Naive B cell (primary cell): Measurements from ENCODE around the gene MR1. TPM values are rescaled to one million over a fixed set of nuclear protein-coding genes. Genes with fewer than 3 reads are reported as not detected.

ENCODE experiments used
- ATAC-seq, 2 donors: fragments of 150-1000 bp; cut with Tn5 transposase; 2 replicates each; pipeline ENCODE4 v1.10.0; 2021; ENCODE audit warnings: low read depth in 2 of 2, mild to moderate bottlenecking in 2 of 2, moderate library complexity in 2 of 2
- DNase-seq: peaks from one replicate; pipeline ENCODE4 v3.0.0; 2022
- H3K27ac Mint-ChIP-seq, 6 donors: one replicate each; pipeline ENCODE4 v1.8.0; 2020 to 2022; ENCODE audit warnings: mild to moderate bottlenecking in 6 of 6, mixed read lengths in 6 of 6, moderate library complexity in 5 of 6, inconsistent platforms in 2 of 6
- H3K27me3 Mint-ChIP-seq, 3 donors: one replicate each; pipeline ENCODE4 v1.8.0; 2021 to 2022; ENCODE audit warnings: mixed read lengths in 3 of 3, mild to moderate bottlenecking in 1 of 3
- H3K36me3 Mint-ChIP-seq, 2 donors: one replicate each; pipeline ENCODE4 v1.8.0; 2020 to 2022; ENCODE audit warnings: mixed read lengths in 2 of 2, inconsistent platforms in 1 of 2, mild to moderate bottlenecking in 1 of 2
- H3K4me1 Mint-ChIP-seq, 3 donors: one replicate each; pipeline ENCODE4 v1.8.0; 2020 to 2022; ENCODE audit warnings: mixed read lengths in 3 of 3, inconsistent platforms in 1 of 3, mild to moderate bottlenecking in 1 of 3, moderate library complexity in 1 of 3
- H3K4me3 Mint-ChIP-seq, 8 donors: one replicate each; pipeline ENCODE4 v1.8.0; 2020 to 2022; ENCODE audit warnings: mild to moderate bottlenecking in 8 of 8, mixed read lengths in 8 of 8, moderate library complexity in 8 of 8, inconsistent platforms in 2 of 8
- H3K9me3 Mint-ChIP-seq, 7 donors: one replicate each; pipeline ENCODE4 v1.8.0; 2020 to 2022; ENCODE audit warnings: mixed read lengths in 7 of 7, mild to moderate bottlenecking in 5 of 7, inconsistent platforms in 2 of 7, moderate library complexity in 1 of 7
- polyA plus RNA-seq, 6 donors: library from polyadenylated mRNA; unstranded; fragments of 300-500 nt; fragmentation: Illumina TruSeq; gene quantifications; one replicate each; pipeline ENCODE4 v1.2.3, GENCODE V29; 2021; ENCODE audit warnings: low read depth in 6 of 6

Gene MR1
- polyA plus RNA-seq, 6 donors from 2014 or later, result 23.1 to 41.5 (median 33.4) TPM

- Mint-ChIP-seq H3K27ac (no peak overlapping the region), H3K4me3 (no peak overlapping the region), H3K9me3 (peaks cover 0 to 1% (median 0%) of the 10 kb centered on the region in 7 donors), H3K4me1 (peaks cover 10 to 27% (median 14%) of the 10 kb centered on the region in 3 donors), H3K27me3 (peaks cover 9 to 22% (median 14%) of the 10 kb centered on the region in 3 donors), H3K36me3 (peaks cover 0 to 5% of the 10 kb centered on the region in 2 donors)
- DNase-seq (no peak), ATAC-seq (no peak)
These were observed 47.6 kb downstream of the MR1 start for GRCh38 chr1:181081395-181081794.

- Mint-ChIP-seq H3K27me3 (no peaks in the 10 kb centered on the region), H3K4me3 (peak overlapping the region in 1 of 8 donors; percentile 31), H3K4me1 (peaks cover 21 to 39% (median 31%) of the 10 kb centered on the region in 3 donors), H3K27ac (peak overlapping the region in 1 of 6 donors; percentile 30), H3K36me3 (no peaks in the 10 kb centered on the region), H3K9me3 (no peaks in the 10 kb centered on the region)
- ATAC-seq, result peak; percentile 57 to 59
- DNase-seq, result peak; percentile 69
These were observed 50.2 kb downstream of the MR1 start for GRCh38 chr1:181083842-181084605.

- Mint-ChIP-seq H3K4me3 (peak overlapping the region in 1 of 8 donors; percentile 31), H3K27me3 (no peaks in the 10 kb centered on the region), H3K27ac (peak overlapping the region in 1 of 6 donors; percentile 30), H3K4me1 (peaks cover 23 to 39% (median 31%) of the 10 kb centered on the region in 3 donors), H3K9me3 (no peaks in the 10 kb centered on the region), H3K36me3 (peaks cover 0 to 4% of the 10 kb centered on the region in 2 donors)
- no peak for DNase-seq
- ATAC-seq, result no peak
These were observed 50.8 kb downstream of the MR1 start for GRCh38 chr1:181084606-181084969.

GRCh38 chr1:181086091-181086490, 52.3 kb downstream of the MR1 start:
- Mint-ChIP-seq H3K27ac (peak overlapping the region in 2 of 6 donors; percentile 45 to 65), H3K4me3 (no peak overlapping the region), H3K4me1 (peaks cover 28 to 34% (median 34%) of the 10 kb centered on the region in 3 donors), H3K9me3 (no peaks in the 10 kb centered on the region), H3K27me3 (no peaks in the 10 kb centered on the region), H3K36me3 (peaks cover 0 to 12% of the 10 kb centered on the region in 2 donors)
- no peak for DNase-seq
- ATAC-seq, result no peak

GRCh38 chr1:181086926-181087325, 53.1 kb downstream of the MR1 start:
- Mint-ChIP-seq H3K36me3 (peaks cover 0 to 17% of the 10 kb centered on the region in 2 donors), H3K4me1 (peaks cover 35 to 42% (median 42%) of the 10 kb centered on the region in 3 donors), H3K27me3 (no peaks in the 10 kb centered on the region), H3K4me3 (peak overlapping the region in 6 of 8 donors; percentile 91 to 99 (median 99)), H3K9me3 (no peaks in the 10 kb centered on the region), H3K27ac (peak overlapping the region; percentile 91 to 99 (median 99))
- no peak for DNase-seq
- no peak for ATAC-seq

GRCh38 chr1:181087400-181087901, 53.7 kb downstream of the MR1 start:
- peaks cover 40 to 48% (median 46%) of the 10 kb centered on the region in 3 donors for H3K4me1 Mint-ChIP-seq
- peak overlapping the region; percentile 91 to 99 (median 99) for H3K27ac Mint-ChIP-seq
- H3K27me3 Mint-ChIP-seq, result no peaks in the 10 kb centered on the region
- DNase-seq (peak; percentile 61), ATAC-seq (peak; percentile 21 to 22)
- H3K9me3 Mint-ChIP-seq, result no peaks in the 10 kb centered on the region
- H3K4me3 Mint-ChIP-seq, result peak overlapping the region; percentile 78 to 99 (median 98)
- H3K36me3 Mint-ChIP-seq, result peaks cover under 1 to 23% of the 10 kb centered on the region in 2 donors

- Mint-ChIP-seq H3K36me3 (peaks cover 9 to 27% of the 10 kb centered on the region in 2 donors), H3K4me3 (peak within 1 kb of the TSS; percentile 91 to 100 (median 99)), H3K27ac (peak within 1 kb of the TSS; percentile 99 to 100 (median 99)), H3K9me3 (no peaks in the 10 kb centered on the region), H3K27me3 (no peaks in the 10 kb centered on the region), H3K4me1 (peaks cover 49 to 57% (median 54%) of the 10 kb centered on the region in 3 donors)
- ATAC-seq (peak; percentile 62 to 68), DNase-seq (peak; percentile 97)
These were observed 54.6 kb downstream of the MR1 start, which contains the start of gene IER5 for GRCh38 chr1:181088079-181089016. IER5 (plus strand) TSS chr1:181088700; CDS start chr1:181088903, 203 bp downstream.

- H3K4me1 Mint-ChIP-seq, result peaks cover 49 to 62% (median 52%) of the 10 kb centered on the region in 3 donors
- no peaks in the 10 kb centered on the region for H3K9me3 Mint-ChIP-seq
- H3K27ac Mint-ChIP-seq, result peak overlapping the region; percentile 99 to 100 (median 99)
- ATAC-seq (peak in 1 of 2 donors; percentile 3), DNase-seq (no peak)
- H3K4me3 Mint-ChIP-seq, result peak overlapping the region; percentile 91 to 100 (median 99)
- peaks cover 9 to 27% of the 10 kb centered on the region in 2 donors for H3K36me3 Mint-ChIP-seq
- no peaks in the 10 kb centered on the region for H3K27me3 Mint-ChIP-seq
These were observed 55.4 kb downstream of the MR1 start for GRCh38 chr1:181089017-181089675.

GRCh38 chr1:181089676-181090544, 56.1 kb downstream of the MR1 start:
- DNase-seq (peak; percentile 87), ATAC-seq (peak; percentile 68 to 71)
- Mint-ChIP-seq H3K27ac (peak overlapping the region; percentile 97 to 100 (median 99)), H3K4me3 (peak overlapping the region; percentile 91 to 100 (median 98)), H3K4me1 (peaks cover 49 to 64% (median 53%) of the 10 kb centered on the region in 3 donors), H3K36me3 (peaks cover 13 to 27% of the 10 kb centered on the region in 2 donors), H3K9me3 (no peaks in the 10 kb centered on the region), H3K27me3 (no peaks in the 10 kb centered on the region)

GRCh38 chr1:181090641-181091126, 56.9 kb downstream of the MR1 start:
- Mint-ChIP-seq H3K36me3 (peaks cover 13 to 27% of the 10 kb centered on the region in 2 donors), H3K27ac (peak overlapping the region; percentile 97 to 100 (median 99)), H3K4me1 (peaks cover 49 to 68% (median 57%) of the 10 kb centered on the region in 3 donors), H3K9me3 (no peaks in the 10 kb centered on the region), H3K27me3 (no peaks in the 10 kb centered on the region), H3K4me3 (peak overlapping the region; percentile 91 to 100 (median 98))
- ATAC-seq, result no peak
- DNase-seq, result no peak

GRCh38 chr1:181091309-181092040, 57.7 kb downstream of the MR1 start:
- DNase-seq (no peak), ATAC-seq (no peak)
- no peaks in the 10 kb centered on the region for H3K27me3 Mint-ChIP-seq
- H3K36me3 Mint-ChIP-seq, result peaks cover 13 to 27% of the 10 kb centered on the region in 2 donors
- peak overlapping the region; percentile 81 to 100 (median 99) for H3K27ac Mint-ChIP-seq
- H3K9me3 Mint-ChIP-seq, result no peaks in the 10 kb centered on the region
- H3K4me3 Mint-ChIP-seq, result peak overlapping the region; percentile 31 to 100 (median 96)
- H3K4me1 Mint-ChIP-seq, result peaks cover 51 to 76% (median 55%) of the 10 kb centered on the region in 3 donors
